LoVo (cell line): ENCODE results near the gene CPOX.
"Not testable (repeated sequence)": the region's sequence is repeated elsewhere in the genome, so short reads cannot be mapped to it uniquely, and the experiment has no call there.

Source experiments
- DNase-seq: peaks from one replicate; pipeline ENCODE4 v3.0.0-alpha.2; 2016; ENCODE audit warnings: low spot score

The CPOX gene

DNA sequence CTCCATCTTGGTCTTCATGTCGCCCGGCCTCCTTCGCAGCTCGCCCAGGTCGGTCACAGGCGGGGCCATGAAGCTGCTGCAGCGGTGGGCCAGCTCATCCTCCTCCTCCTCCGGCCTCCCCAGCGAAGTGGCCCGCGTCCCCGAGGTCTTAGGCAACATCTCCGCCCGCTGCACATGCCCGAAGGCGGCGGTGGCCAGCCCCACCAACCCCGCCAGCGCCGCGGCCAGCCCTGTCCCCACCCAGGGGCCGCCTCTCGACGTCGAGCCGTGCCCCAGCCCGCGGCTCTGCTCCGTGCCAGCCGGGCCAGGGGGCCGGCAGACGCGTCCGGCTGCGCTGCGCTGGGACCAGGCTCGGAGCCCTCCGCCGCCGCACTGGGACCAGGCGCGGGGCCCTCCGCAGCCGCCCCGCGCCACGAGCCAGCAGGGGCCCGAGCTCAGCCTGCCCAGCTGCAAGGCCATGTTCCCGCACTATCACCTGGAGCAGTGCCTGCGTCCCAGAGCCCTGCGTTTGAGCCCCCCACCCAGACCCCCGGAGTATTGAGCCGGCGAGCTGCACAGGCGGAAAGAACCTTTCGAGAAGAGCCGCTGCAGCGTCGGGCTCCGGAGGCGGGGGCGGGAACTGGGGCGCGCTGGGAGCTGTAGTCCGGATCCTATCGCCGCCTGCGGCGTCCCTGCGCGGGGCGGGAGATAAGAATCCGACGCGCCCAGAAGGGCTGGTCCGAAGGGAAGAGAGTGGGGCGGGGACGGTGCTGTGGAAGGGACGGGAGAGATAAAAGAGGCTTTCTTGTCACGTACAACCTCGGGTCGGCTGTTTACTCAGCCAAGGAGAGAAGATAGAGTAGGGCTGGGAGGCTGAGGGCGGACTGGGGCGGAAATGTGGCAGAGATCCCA, at the start of gene CPOX:
Gene CPOX (minus strand): TSS at position 566 of the 891 bp plus-strand sequence. CDS start 107 bp downstream, at position 459.
- peak; percentile 88 for DNase-seq

DNA sequence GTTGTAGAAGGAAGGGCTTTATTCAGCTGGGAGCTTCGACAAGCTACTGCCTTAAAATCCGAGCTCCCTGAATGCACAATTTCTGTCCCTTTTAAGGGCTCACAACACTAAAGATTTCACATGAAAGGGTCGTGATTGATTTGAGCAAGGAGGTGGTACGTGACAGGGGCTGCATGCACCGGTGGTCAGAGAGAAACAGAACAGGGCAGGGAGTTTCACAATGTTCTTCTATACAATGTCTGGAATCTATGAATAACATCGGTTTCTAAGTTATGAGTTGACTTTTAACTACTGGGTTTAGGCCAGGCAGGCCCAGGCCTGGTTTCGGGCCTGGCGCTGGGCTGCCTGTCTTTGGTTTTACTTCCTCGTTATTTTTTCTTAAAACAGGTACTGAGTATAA, 49.4 kb upstream of the CPOX start:
- not testable (repeated sequence) for DNase-seq

DNA sequence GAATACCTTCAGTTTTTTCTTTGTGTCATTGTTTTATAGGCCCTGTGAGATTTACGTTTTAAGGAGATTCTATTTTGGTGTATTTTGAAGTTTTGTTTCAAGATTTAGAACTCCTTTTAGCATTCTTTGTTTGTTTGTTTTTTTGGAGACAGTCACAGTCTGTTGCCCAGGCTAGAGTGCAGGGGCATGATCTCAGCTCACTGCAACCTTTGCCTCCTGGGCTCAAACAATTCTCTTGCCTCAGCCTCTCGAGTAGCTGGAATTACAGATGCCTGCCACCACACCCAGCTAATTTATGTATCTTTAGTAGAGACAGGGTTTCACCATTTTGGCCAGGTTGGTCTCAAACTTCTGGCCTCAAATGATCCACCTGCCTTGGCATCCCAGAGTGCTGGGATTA, 48.3 kb upstream of the CPOX start:
- not testable (repeated sequence) for DNase-seq

DNA sequence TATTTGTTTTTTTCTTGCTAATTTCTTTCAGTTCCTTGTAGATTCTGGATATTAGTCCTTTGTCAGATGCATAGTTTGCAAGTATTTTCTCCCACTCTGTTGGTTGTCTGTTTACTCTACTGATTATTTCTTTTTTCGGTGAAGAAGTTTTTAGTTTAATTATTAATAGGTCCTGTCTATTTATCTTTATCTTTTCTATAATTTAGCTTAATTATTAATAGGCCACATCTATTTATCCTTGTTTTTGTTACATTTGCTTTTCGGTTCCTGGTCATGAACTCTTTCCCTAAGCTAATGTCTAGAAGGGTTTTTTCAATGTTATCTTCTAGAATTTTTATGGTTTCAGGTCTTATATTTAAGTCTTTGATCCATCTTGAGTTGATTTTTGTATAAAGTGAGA, 45.1 kb upstream of the CPOX start:
- DNase-seq, result not testable (repeated sequence)

DNA sequence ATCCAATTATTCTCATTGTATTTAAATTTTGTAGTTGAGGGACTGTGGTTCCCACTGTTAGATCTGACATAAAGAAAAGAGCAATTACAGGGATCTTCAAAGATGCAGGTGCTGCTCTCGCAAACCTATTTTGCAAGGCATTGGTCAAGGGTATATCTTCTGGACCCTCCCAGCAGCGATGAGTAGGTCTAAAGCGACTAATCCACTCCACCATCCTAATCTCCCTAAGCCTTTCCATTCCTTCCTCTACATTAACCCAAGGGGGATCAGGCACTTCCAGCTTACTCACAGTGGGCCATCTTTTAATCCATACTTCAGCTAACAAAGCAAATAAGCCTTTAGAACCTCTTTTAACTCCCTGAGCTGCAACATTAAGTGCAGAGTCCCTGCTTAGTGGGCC, 37.0 kb upstream of the CPOX start:
- DNase-seq, result no peak

DNA sequence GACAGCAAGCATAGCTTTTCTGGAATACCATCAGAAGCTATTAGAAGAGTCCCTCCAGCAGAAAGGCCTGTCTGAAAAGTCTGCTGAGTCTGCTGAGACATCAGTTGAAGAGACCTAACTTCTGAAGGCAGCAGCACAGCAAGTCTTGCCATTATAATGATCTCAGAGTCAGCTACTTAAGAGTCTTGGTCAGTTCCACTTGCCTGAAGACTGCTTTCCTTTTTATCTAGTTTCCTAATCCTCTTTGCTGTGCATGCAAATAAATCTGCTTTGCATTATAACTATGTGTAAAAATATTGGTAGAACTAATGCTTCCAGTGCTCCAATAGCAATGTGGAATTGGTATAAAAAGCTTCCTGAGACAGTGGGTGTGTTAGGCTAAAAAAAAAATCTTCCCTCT, 34.9 kb upstream of the CPOX start:
- no peak for DNase-seq

DNA sequence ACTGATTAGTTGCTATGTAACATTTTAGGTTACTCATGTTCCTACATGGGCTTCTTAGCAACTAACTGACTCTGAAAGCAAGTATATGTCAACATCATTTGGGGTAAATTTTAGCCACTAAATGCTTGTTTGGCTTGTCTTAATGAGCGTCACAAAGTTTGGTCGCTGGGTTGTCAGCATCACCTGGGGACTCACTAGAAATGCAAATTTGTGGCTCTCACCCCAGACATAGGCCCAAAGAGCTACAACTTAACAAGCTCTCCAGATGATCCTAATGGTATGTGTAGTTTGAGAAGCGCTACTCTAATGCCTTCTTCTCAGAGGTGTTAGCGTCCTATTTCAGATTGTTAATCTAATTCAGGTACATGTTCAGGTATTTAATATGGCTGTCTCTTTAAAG, 32.7 kb upstream of the CPOX start:
- no peak for DNase-seq

DNA sequence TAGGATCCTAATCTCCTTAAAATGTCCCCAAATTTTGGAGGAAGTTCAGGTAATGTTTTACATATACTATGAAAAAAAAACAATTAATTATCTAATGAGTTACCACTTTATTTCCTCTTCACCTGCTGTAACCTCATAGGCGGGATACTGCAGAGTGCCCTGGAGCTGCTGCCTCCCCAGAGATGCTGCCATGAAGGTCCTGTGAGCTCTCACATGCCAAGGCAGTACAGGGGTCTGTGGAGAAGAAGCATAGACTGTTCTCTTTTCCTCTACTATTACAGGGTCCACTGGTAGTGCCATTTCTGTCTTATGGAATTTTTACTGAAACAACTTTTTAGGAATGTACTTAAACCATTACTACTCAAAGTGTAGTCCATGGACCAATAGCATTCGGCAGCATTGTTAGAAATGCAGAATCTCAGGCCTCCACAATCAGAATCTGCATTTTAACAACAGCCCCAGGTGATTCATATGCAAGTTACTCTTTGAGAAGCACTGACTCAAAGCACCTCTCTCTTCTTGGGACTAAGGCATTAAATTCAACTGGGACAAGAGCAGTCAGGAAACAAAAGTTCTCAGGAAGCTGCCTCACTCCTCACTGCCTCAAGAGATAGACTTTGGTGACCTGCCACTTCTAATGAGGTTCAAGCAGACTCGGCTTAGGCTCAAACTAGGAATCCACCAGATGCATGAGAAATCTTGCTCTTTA, 30.3 kb upstream of the CPOX start:
- no peak for DNase-seq

DNA sequence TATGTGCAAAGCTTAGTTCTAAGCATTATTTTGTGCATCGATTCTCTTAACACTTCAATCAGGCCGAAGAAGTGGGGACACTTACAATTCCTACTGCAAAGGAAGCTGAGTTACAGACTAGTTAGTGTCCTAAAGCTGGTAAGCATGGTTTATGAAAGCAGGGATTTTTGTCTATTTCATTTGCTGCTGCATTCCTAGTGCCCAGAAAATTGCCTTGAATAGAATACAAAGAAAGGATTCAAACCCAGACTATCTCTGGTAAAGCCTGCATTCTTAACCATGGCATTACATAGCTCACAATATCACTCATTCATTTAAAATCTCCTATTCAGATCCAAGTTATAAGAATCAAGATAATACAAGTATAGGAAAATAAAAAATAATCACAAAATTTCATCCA, 24.4 kb upstream of the CPOX start:
- no peak for DNase-seq

DNA sequence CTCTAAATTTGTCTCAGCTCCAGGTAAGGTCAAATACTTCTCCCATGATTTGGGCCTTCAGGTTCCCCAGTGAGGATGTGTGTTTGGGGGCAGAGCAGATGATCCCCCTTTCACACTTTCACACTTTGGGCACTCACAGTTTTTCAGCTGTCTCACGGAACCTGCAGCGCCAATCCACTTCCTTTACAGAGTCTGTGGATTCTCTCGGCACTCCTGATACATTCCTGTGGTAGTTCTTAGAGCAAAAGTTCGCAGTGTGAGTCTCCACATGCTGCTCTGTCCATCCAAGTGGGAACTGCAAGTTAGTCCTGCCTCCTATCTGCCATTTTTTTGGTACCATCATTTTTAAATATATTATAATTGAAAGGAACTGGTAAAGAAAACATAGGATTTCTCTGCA, 20.2 kb upstream of the CPOX start:
- no peak for DNase-seq

DNA sequence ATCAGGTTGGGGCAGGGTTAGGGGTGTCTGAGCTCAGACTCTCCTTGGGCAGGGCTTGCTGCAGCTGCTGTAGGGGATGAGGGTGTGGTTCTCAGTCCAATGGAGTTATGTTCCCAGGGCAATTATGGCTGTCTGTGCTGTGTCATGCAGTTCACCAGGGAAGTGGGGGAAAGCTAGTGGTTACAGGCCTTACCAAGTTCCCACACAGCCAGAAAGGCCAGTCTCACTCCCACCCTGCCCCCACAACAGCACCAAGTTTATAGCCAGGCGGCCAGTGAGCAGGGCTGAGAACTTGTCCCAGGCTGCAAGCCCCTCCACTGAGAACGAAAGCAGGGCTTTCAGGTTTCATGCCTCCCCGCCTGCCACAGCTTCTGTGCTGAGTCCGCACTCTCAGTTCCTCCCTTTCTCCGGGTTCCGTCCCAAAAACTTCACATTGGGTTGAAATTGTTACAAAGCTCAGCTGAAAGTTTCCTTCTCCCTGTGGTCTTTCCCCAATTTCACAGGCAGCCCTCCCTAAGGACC, 19.6 kb upstream of the CPOX start:
- DNase-seq, result no peak

DNA sequence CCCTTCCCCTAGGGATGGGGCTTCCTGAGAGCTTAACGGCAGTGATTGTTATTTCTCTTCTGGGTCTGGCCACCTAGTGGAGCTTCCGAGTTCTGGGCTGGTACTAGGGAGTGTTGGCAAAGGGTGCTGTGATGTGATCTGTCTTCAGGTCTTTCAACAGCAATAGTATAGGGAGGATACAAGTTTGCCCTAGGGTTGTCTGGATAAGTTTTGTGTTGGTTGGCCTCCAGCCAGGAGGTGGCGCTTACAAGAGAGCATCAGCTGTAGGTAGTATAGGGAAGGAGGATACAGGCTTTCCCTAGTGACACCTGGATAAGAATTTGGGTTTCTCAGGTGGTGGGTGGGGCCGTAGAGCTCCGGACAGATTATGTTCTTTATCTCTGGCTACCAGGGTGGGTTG, 19.2 kb upstream of the CPOX start:
- no peak for DNase-seq

DNA sequence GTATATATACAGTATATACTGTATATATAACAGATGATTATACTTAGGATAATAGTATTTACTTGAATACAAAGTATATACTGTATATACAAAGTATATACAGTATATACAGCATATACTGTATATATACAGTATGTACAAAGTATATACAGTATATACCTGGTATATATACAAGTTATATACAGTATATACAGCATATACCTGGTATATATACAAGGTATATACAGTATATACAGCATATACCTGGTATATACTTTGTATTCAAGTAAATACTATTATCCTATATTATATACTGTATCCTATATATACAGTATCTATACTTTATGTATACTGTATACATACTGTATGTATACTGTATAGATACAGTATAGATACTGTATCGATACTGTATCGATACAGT, 14.6 kb upstream of the CPOX start:
- DNase-seq, result no peak

DNA sequence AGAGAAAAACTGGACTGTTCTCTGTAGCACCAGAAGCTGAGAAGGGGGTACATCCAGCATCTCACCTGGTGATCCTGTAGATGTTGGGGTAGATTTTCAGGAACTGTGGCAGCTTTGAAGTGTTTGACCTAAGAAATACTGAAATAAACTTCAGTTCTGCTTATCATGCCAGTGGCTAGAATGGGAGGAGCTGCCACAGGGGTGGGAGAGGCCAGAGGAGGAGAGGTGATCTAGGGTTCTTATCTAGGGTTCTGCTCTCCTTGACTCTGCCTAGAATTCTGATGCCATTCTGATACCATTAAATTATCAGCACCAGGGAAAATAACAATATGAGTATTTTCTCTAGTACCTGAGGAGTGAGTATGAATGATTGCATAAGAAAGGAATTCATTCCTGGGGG, 10.2 kb upstream of the CPOX start:
- no peak for DNase-seq

DNA sequence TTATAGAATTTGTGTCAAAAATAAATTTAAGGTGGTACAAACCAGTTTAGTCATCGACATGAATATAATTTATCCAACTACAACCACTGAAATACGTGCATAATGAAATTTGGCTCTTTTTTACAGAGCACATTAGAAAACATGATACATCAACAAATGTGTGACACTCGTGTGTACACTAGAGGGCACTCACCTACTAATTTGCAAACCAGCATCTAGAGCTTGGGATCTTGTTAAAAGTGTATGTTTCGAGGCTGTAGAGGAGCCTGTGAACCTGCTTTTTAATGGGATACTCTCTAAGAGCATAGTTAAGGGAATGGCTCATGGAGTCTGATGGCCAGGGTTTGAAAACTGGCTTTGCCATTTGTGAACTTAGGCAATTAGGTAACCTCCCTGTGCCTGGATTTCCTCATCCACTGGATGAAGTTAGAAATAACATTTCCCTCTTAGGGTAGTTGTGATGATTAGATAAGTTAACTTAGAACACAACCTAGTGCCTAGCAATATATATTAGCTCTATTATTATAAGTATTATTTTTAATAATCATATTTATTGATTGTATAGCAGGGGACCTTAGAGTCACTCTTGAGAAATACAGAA, 8.8 kb upstream of the CPOX start:
- DNase-seq, result peak; percentile 53

DNA sequence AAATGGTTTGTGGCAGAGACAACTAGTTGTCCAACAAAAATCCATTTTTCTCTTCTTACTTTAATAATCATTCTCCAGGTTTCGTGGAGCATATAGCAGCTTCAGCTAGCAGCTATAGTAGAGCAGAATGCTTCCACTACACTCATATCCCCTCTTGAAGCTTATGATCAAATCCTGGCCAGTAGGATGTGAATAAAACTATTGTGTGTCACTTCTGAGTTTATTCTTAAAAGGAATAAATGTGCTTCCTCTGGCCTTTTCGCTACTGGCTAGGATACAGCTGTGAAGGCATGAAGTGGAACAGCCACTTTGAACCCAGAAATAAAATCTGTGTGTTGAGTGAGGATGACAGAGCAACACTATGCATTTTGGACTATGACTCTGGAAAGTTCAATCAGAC, 7.8 kb upstream of the CPOX start:
- no peak for DNase-seq

DNA sequence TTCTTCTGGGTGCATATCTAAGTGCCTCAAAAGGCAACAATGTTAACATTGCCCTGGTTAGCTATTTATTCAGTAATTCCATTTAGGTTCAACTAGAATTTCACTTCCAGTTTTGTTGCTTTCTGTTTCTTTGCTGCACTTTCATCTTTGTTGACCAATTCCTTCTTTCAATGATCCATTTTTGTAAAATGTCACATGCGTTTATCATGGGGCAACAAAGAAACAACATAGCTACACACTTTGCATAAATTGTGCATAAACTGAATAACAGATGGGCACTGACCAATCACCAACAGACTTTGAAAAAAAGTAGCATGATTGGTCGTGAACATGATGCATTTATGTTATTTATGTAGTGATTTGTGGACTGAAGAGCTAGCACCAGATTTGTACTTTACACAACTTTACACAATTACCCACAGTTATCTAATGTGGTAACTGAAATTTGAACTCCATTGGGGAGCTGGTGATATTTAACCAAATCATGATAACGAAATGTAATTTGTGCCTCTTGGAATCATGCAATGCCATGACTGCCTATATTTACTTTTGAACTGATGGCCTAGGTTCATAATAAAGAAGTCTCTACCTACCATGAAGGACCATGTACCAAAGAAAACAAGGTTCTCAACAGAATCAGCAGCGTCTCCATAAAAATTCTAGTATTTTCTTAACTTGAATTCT, 7.1 kb upstream of the CPOX start:
- no peak for DNase-seq

DNA sequence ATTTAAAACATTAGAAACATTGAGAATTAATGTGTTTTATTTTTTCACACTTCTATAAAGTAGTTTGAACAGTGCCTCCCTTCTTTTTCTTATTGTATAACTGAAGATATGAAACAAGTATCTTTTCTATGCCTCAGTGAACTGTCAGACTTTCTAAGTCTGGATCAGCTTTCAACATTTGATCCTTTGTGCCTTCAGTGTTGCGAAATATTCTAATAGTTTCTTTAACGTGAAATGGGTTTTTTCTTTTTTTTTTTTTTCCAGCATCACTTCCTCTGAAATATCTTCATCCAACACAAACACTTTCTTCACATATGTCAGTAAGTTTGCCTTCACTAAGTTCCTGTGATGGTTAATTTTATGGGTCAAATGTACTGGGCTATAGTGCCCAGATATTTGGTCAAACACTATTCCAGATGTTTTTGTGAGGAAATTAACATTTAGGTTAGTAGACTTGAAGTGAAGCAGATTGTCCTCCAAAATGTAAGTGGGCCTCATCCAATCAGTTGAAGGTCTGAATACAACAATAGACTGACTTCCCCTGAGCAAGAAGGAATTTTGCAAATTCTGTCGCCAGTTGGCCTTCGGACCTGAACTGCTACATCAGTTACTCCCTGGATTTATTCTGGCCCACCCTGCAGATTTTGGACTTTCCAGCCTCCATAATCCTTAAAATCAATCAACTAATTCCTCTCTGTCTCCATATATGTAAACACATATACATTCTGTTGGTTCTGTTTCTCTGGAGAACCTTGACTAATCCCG, 6.4 kb upstream of the CPOX start:
- DNase-seq, result no peak

DNA sequence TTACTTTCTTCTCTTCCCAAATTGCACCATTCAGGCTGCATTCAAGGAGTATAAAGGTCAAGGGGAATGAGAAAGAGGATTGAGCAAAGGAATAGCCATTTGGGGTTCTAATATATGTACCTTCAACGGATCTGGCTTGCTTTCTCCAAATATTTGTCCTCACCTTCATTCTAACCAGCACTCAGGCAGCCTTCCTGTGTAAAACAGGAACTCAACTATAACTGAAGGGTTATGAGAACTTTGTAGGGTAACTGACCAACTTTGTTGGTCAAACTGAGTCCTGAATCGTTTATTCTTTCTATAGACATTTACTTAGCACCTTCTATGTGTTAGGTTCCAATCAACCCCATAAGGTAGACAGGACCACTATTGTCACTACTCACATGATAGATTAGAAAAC, 5.1 kb upstream of the CPOX start:
- DNase-seq, result no peak

DNA sequence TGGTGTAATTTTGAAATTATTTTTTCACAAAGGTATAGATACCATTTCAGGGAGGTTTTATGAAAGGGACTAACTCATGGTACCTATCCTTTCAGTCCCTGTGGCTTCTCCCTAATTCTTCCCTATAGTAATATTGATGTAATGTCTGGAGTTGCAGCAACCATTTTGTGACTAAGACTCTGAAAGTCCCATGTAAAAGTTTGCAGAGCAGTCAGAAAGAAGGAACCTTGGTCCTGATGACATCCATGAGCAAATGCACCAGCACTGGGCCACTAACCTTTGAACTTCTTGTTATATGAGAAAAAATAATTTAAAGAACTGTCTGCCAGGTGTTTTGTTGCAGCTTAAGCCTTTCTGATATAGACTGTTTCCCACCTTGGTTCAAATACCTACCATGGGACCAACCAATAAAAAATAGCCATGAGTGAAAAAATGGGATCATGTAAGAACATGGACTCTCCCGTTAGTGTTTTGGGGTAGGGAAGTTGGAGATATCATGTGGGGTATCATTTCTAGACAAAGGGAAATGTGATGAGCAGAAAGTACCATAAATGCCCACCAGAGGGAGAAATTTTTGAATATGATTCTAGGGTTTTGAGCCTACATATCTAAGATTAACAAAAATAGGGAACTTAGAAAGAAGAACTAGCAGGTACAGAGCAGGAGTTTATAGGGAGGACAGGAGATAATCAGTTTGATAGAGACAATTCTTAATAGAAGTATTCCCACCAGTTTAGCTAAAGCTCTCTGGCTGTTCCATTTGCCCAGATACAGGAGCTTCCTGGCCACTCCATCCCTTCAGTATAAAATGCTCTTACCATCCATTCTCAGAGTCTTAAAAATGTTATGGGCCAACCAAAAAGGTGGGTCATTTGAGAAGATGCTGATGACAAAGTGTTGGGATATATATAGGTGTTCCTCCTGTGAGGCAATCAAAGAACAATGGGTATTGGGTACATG, 3.4 kb upstream of the CPOX start:
- DNase-seq, result peak; percentile 36
